Activated CD4-positive, CD25-positive, alpha-beta regulatory T cell treated with anti-CD3 and anti-CD28 coated beads, Interleukin-2, amount 50 U/mL, for 24 hours (primary cell): ENCODE data around the gene UNC5CL.

Source experiments
- ATAC-seq, 2 donors: fragments of 150-1000 bp; cut with Tn5 transposase; one replicate each; pipeline ENCODE4 v1.10.0; 2021; ENCODE audit warnings: mild to moderate bottlenecking in 1 of 2, moderate library complexity in 1 of 2

Gene UNC5CL

GRCh38 chr6:41000248-41000647, 38.8 kb downstream of the UNC5CL start:
- no peak for ATAC-seq

GRCh38 chr6:40999569-40999968, 39.5 kb downstream of the UNC5CL start:
- no peak for ATAC-seq

- no peak for ATAC-seq
These were observed 40.4 kb downstream of the UNC5CL start for GRCh38 chr6:40998661-40999060.

GRCh38 chr6:40997234-40997957, 41.6 kb downstream of the UNC5CL start:
- no peak for ATAC-seq

GRCh38 chr6:40996591-40997233, 42.3 kb downstream of the UNC5CL start:
- ATAC-seq: no peak

DNA sequence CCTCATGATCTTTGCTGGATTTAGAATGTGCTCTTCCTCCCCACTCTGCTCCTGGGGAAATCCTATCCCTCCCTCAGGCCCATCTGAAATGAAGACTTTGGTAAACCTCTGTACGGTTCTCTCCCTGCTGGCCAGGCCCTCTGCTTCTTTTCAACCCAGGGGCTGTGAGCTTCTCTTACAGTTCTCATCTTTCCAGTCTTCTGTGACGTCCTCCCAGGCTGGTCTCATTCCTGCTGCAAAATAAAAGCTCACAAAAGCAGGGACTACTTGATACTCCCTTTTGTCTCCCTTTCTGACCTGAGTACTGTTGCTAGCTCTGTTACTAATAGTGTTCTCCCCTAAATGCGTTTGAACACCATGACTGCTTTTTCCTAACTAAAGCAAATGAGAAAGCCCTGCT, 46.3 kb downstream of the UNC5CL start:
- no peak for ATAC-seq

GRCh38 chr6:40990301-40990700, 48.7 kb downstream of the UNC5CL start:
- no peak for ATAC-seq

GRCh38 chr6:40989204-40990169, 49.5 kb downstream of the UNC5CL start:
- ATAC-seq: no peak

GRCh38 chr6:40988634-40989033, 50.4 kb downstream of the UNC5CL start:
- ATAC-seq: no peak

DNA sequence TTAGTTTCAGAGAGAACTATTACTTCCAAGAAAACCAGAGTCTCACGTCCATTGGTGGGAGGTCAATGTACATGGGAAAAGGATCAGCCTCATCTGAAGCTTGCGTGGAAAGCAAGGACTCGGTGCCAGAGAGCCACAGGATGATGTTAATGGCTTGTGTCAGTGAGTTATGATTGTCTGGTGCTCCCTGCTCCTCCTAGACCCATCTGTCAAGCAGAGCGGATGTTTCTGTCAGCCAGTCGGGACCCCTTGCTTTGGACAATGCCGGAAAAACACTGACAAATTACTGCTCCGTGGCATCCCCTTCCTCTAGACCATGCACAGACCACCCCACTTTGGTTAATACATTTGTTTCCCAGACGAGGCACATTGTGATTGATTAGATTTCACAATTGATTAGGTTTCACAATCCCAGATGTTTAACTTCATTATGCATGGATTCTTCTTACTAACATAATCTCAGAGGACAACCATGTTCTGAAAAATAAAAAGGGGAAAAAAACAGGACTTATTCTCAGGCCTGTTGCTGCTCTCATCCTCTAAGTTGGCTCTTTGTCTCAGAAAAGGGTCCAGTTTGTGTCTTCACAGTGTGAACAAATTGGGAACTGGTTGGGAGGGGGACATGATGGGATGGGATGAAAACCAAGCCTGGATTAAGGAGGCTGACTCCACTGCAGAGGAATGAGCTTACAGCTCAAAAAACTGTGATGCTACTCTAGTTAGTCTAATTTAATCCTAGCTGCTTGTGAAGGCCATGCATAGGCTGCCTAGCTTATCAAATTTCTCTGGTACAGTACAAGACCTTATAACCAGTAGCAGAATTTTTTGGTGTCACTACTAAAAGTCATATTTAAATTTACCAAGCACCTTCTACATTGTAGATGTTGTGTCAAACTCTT, 51.9 kb downstream of the UNC5CL start:
- ATAC-seq: no peak

DNA sequence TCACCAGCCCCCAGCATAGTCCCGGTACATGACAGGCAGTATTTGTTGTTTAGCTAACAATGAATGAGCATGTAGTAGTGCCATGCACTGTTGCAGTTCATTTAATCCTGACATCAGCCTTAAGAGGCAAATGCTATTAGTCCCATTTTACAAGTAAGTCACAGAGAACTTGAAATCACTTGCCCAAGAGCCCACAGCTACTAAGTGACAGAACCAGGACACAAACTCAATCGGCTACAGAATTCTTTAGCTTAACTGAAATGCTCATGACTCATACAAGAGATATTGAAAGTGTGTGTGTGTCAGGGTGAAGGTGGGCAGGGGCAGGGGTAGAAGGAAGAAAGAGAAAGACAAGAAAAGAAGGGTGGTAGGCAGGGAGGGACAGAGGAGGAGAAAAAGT, 52.7 kb downstream of the UNC5CL start:
- no peak for ATAC-seq

DNA sequence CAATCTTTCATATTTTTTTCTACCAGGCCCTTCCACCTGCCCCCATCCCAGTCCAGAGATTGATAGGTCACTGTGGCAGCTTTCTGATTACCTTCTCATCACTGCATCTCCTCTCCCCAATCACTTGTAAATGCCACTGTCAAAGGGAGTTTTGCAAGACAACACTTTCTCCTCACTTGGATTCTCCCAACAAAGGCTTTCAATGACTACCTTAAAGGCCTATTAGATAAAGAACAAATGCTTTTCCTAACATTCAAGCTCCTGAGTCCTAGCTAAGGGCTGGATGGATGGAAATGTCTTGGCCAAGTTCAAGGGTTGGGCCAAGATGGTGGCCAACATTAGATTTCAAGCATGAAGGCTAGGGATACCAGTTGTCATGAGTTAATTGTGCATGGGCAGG, 55.3 kb downstream of the UNC5CL start:
- ATAC-seq: no peak

- ATAC-seq: no peak
These were observed 56.1 kb downstream of the UNC5CL start for GRCh38 chr6:40982917-40983316.

- ATAC-seq: no peak
These were observed 60.2 kb downstream of the UNC5CL start for GRCh38 chr6:40978687-40979289.

- ATAC-seq: no peak
These were observed 61.3 kb downstream of the UNC5CL start for GRCh38 chr6:40977695-40978094.

- ATAC-seq: no peak
These were observed 61.9 kb downstream of the UNC5CL start for GRCh38 chr6:40977085-40977484.
